GM20431 (cell line): ENCODE data around the gene CNTNAP2.
"Not testable (repeated sequence)": the region's sequence is repeated elsewhere in the genome, so short reads cannot be mapped to it uniquely, and the experiment has no call there.

Experiments used
- in situ Hi-C: fragments of 300-500 bp; cut with MseI, MboI; formaldehyde crosslinking; loops from one replicate; pipeline ENCODE4 v1.15.0; 2020; ENCODE audit warnings: low sequenced_read_pairs; ENCODE audit not compliant: unreplicated experiment

The CNTNAP2 gene

GRCh38 chr7:148303295-148304082, 2186.9 kb downstream of the CNTNAP2 start:
- in situ Hi-C loops: no loop called here

- in situ Hi-C loops: no loop called here
Observed at GRCh38 chr7:148304083-148304335, 2187.4 kb downstream of the CNTNAP2 start.

- in situ Hi-C loops: no loop called here
Observed at GRCh38 chr7:148304456-148304855, 2187.9 kb downstream of the CNTNAP2 start.

- in situ Hi-C loops: no loop called here
Observed at GRCh38 chr7:148306759-148307158, 2190.2 kb downstream of the CNTNAP2 start.

GRCh38 chr7:148318102-148318811, 2201.7 kb downstream of the CNTNAP2 start:
- in situ Hi-C loops: no loop called here

- in situ Hi-C loops: no loop called here
Observed at GRCh38 chr7:148318838-148319237, 2202.2 kb downstream of the CNTNAP2 start.

- in situ Hi-C loops: no loop called here
Observed at GRCh38 chr7:148319316-148319808, 2202.8 kb downstream of the CNTNAP2 start.

- in situ Hi-C loops: no loop called here
Observed at GRCh38 chr7:148325208-148325607, 2208.6 kb downstream of the CNTNAP2 start.

GRCh38 chr7:148327379-148327778, 2210.8 kb downstream of the CNTNAP2 start:
- in situ Hi-C loops: no loop called here

- in situ Hi-C loops: no loop called here
Observed at GRCh38 chr7:148328906-148329305, 2212.3 kb downstream of the CNTNAP2 start.

- in situ Hi-C loops: no loop called here
Observed at GRCh38 chr7:148330124-148330818, 2213.7 kb downstream of the CNTNAP2 start.

GRCh38 chr7:148330822-148331221, 2214.2 kb downstream of the CNTNAP2 start:
- in situ Hi-C loops: no loop called here

GRCh38 chr7:148331456-148331855, 2214.9 kb downstream of the CNTNAP2 start:
- in situ Hi-C loops: not testable (repeated sequence)

GRCh38 chr7:148332191-148333186, 2215.9 kb downstream of the CNTNAP2 start:
- in situ Hi-C loops: no loop called here

GRCh38 chr7:148334441-148334956, 2217.9 kb downstream of the CNTNAP2 start:
- in situ Hi-C loops: no loop called here

GRCh38 chr7:148334959-148335577, 2218.5 kb downstream of the CNTNAP2 start:
- in situ Hi-C loops: no loop called here

- in situ Hi-C loops: no loop called here
Observed at GRCh38 chr7:148335790-148336189, 2219.2 kb downstream of the CNTNAP2 start.

- in situ Hi-C loops: no loop called here
Observed at GRCh38 chr7:148336411-148336810, 2219.8 kb downstream of the CNTNAP2 start.
